NCI-H446 (cell line): ENCODE data around the gene MBTD1.
"Not testable (repeated sequence)": the region's sequence is repeated elsewhere in the genome, so short reads cannot be mapped to it uniquely, and the experiment has no call there.

ENCODE experiments used
- DNase-seq, 2 experiments: peaks; one replicate each; lab custom pipeline; 2025; lab: John Stamatoyannopoulos, UW

MBTD1 gene

DNA sequence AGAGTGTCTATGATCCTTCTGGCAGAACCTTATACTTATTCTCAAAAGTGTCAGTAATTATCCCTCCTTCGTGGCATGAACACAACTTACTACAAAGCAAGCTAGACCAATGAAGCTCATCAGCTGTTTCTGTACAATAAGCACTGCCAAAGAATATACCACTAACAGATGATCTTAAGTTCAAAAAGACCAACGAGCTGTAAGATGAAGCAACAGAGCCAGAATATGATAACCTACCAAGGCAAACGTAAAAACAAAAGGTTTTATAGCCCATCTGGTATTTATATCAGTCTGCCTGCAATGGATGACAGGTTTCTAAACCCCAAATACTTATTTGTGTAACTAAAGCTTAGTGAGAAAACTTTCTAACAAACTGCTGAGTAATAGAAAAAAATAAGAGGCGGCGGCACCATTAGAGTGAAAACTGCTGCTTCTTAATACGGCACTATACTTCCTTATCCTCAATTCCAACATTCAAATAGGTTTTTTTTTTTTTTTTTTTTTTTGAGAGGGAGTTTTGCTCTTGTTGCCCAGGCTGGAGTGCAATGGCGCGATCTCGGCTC lies 71.5 kb downstream of the MBTD1 start:
- no peak for DNase-seq

DNA sequence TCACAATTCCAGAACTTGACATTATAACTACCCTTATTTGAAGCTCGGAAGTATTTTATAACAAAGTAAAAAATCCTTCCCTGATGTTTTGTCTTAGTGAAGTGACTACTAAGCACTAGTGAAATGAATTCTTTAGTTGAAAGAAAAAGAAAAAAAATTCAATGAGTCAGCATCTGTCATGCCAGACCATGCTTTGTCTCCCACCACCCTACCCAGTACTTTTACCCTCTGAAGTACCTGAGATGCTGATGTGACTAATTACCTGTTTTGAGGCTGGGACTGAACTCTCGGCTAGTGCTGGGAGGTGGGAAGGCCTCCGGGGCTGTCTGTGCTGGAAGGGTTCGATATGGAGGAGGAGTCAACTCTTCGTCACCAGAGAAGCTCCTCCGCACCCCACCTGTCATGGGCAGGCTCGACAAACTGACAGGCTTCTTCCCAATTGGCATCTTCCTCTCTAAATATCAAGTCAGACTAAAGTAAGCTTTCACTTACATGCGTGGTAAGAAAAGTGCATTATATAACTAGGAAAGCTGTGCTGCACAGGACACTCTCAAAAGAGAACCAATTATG lies 74.0 kb downstream of the MBTD1 start:
- DNase-seq = no peak

DNA sequence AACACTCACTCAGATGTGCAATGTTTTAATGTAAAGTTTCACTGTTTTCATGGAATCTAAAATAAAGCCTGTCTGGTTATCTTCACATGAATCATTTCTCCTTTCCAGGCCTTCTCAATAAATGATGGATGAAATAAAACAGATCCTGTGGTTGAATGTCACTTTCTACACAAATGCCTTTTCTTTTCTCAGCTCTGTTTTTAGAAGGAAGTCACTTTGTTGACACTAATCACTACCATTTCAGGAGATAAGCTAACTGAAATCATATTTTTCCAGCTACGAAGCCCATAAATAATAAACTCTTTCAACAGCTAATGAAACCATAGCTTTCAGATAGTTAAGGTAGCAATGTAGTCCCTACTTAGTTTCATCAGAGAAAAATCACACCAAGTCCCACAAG lies 75.7 kb downstream of the MBTD1 start:
- DNase-seq = no peak

DNA sequence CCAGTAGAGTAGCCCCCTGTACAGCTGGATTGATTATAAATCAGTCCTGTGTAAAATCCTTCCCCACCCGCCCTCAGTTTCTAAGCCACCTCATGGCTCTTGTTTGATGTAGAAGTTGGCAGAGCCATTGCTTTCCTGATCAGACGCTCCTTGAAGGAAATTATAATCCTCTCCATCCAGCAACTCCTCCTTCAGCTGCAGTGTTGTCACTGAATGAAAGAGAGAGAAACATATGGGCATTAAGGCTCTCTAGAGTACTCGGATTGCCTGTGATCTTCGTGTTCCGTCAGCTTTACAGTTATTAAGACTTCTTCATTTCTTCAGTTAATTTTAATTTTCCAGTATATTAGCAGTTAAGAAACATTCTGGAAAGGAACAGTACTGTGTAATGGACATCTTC lies 79.4 kb downstream of the MBTD1 start:
- DNase-seq = no peak

DNA sequence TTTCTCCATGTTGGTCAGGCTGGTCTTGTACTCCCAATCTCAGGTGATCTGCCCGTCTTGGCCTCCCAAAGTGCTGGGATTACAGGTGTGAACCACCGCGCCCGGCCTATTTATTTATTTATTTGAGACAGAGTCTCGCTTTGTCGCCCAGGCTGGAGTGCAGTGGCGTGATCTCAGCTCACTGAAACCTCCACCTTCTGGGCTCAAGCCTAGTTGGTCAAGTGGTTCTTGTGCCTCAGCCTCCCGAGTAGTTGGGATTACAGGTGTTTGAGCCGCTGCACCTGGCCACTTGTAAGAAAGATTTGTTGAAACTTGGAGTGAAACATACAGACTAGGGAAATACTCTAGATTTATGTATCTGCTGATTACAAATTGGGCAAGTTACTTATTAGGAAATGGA lies 87.8 kb downstream of the MBTD1 start:
- not testable (repeated sequence) for DNase-seq

DNA sequence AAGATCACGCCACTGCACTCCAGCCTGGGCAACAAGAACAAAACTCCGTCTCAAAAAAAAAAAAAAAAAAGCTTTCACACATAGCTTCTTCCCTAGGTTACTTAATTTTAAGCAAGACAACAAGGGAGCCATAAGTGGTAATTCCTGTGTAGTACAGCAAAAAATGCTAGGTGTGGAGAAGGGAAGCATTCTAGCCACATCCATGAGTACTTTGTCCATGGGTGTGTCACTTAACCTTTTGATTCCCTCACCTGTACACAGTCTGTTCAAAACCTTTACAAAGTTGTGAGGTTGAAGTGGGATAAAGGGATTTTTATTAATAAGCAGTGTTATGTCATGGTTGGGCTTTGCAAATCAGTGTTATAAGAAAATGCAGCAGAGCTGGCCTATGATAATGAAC lies 89.1 kb downstream of the MBTD1 start:
- no peak for DNase-seq

DNA sequence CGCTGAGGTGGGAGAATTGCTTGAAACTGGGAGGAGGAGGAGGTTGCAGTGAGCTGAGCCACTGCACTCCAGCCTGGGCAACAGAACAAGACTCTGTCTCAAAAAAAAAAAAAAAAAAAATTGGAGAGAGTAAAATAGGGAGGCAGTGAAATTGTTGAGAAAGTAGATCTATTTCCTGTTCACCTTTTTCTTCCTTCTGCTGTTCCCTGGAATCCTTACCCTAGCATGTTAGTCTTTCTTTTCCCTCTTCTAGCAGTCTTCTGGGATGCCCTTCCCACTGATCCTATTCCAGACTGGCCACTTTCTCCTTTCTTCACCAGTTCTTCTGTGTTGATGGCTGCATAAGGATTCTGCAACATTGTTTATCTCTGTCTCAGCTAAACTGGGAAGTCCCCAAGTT lies 90.5 kb downstream of the MBTD1 start:
- no peak for DNase-seq

DNA sequence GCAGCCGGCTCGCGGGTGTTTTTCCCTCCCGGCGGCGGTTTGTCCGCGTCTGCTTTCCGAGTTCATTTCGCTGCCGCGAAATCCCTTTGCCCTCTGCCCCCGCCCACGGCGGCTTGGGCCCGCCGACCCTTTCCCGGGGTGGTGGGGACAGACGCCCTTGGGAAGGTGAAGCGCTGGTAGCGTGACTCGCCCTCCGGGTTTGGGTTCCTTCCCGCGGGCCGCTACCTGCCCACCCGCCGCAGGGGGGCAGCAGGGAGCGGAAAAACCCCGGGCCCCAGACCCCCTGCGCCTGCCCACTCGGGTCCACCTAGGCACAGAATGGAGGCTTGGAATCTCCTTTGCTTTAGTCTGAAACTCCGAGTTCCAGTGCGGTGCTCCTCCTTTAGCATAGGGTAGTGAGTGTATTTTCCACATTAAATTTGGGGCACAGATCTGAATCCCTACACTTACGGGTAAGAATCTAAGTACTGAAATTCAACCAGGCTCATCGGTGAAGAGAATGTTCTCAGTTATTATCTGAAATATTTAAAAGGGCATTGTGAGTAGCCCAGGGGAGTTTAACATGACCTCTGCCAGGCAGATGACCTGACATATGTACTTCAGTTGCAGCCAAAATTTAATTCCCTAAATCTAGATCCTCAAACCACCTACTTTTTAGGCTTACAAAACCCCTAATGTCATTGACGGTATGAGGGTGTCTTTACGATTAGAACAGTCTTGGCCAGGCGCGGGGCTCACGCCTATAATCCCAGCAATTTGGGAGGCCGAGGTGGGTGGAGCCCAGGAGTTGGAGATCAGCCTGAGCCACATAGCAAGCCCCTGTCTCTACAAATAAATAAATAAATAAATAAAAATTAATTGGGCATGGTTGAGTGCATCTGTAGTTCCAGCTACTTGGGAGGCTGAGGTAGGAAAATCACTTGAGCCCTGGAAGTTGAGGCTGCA lies 92.6 kb downstream of the MBTD1 start:
- DNase-seq = peak in 1 of 2 experiments; percentile 61

DNA sequence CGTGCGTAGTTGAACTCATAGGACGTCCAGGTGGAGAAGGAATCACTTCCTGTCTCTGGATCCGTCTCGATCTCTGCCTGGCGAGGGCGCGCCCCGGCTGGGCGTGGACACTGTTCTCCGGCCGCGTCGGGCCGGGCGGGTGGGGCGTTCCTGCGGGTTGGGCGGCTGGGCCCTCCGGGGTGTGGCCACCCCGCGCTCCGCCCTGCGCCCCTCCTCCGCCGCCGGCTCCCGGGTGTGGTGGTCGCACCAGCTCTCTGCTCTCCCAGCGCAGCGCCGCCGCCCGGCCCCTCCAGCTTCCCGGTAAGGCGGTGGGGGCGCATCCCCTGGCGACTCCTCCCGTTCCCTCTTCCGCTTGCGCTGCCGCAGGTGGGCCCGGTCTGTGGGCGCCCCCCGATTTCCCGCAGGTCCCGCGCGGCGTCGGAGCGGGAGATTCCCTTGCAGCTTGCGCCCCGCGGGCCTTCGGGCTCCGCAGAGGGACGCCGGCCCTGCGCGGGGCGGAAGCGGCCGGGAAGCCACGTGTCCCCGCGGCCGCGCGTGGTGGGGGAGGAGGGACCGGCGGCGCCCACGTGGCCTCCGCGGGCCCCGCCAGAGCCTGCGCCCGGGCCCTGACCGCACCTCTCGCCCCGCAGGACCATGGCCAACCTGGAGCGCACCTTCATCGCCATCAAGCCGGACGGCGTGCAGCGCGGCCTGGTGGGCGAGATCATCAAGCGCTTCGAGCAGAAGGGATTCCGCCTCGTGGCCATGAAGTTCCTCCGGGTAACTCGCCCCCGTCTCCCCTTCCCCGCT lies 93.5 kb downstream of the MBTD1 start, which contains the start of gene NME2:
TSS of gene NME2 (plus strand) at position 214 of the 789 bp plus-strand sequence. CDS start at position 634, 420 bp downstream.
- DNase-seq = peak; percentile 57 to 85

DNA sequence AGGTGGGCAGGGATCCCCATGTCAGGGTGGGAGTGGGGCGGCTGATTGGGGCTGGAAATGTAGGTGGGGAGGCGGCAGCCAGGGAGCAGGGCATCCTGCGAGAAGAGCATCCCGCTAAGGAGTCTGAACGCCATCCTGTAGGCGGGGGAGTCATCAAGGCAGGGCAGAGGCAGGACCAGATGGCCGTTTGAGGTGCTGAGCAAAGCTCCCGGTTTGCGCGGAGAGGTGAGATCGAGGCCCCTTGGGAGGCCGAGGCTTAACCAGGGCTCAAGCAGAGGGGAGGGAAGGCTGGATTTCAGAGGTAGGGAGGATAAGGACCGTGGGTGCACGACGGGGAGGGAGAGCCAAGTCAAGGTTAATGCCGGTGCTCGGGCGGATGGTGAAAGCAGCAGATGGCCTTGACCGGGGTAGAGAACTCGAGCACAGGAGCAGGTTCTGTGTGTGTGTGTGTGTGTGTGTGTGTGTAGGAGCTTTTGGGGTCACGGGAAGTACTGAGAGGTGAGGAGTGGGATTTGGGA lies 94.1 kb downstream of the MBTD1 start:
- DNase-seq = peak in 1 of 2 experiments; percentile 21

DNA sequence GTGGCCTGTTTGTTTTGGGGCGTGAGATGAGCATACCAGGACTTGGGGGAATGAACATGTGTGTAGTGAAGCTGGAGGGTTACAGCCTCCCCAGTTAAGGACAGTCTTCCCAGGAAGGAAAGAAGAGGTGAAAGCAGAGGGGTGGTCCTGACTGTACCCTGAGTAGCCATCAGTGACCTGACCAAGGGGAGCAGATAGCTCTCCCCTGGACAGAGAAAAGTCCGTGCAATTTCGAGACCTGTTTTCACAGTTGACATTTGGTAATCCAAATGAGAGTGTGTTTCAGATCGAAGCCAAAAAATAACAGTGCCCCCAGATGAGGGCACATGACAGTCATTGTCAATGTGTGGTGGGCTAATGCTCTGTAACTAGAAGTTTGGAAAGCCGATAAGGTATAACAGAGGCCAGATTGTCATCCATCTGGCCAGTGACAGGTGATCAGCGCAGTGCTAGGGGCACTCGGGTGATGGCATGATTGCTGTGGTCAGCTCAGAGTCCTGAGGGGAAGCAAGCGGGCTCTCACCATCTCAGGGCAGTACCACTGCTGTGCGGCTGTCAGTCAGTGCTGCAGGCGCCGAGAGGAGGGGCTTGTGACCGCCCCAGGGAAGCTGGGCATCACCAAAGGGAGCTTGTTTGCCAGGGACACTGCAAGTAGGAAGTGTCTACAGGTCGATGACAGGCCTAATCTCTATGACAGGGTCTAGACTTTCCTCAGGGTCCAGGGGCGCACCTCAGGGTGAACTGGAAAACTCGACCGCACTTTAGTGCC lies 94.8 kb downstream of the MBTD1 start:
- no peak for DNase-seq

DNA sequence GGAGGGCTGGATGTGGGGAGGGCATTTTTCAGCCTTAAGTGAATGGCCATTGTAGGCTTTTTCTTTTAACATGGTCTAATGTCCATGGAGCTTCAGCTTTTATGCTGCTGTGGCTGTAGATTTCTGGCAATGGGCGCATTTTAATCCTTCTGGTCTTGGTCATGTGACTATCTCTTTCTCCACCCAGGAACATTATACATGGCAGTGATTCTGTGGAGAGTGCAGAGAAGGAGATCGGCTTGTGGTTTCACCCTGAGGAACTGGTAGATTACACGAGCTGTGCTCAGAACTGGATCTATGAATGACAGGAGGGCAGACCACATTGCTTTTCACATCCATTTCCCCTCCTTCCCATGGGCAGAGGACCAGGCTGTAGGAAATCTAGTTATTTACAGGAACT lies 98.3 kb downstream of the MBTD1 start:
- no peak for DNase-seq

DNA sequence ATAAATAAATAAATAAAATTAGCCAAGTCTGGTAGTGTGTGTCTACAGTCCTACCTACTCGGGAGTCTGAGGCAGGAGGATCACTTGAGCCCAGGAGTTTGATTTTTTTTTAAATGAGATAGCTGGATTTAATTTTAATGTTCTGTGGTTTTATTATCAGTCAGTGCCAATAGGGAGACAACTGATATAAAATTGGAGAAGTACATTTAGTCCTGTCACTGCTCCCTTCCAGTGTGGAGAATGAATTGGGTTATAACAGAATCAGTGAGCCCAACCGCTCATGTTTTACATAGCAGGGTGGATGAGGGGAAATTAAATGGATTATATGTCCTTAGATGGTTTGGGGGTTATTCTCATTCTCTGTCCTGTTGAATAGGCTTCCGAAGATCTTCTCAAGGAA lies 100.2 kb downstream of the MBTD1 start:
- DNase-seq = no peak

DNA sequence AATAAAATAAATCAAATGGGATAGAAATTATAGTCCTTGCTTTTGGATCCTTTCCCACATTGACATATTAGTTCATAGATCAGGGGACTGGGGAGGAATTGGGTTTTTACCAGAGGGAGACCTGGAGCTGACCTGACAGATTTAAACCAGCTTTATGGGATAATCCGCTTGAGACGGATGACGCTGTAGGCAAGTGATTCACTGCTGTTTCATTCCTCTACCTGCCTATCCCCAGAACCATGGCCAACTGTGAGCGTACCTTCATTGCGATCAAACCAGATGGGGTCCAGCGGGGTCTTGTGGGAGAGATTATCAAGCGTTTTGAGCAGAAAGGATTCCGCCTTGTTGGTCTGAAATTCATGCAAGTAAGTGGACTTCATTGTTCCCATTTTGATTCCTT lies 104.4 kb downstream of the MBTD1 start:
- DNase-seq = no peak

DNA sequence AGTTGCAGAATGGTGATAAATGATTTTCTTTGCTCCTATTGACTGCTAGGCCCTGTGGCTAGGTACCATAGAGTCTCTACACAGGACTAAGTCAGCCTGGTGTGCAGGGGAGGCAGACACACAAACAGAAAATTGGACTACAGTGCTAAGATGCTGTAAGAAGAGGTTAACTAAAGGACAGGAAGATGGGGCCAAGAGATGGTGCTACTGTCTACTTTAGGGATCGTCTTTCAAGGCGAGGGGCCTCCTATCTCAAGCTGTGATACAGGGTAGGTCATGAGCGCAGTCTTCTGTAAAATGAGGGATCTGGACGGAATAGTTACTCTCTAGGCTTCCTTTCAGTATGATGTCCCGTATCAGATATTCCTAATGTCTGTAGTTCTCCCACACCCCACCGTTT lies 105.7 kb downstream of the MBTD1 start:
- no peak for DNase-seq

DNA sequence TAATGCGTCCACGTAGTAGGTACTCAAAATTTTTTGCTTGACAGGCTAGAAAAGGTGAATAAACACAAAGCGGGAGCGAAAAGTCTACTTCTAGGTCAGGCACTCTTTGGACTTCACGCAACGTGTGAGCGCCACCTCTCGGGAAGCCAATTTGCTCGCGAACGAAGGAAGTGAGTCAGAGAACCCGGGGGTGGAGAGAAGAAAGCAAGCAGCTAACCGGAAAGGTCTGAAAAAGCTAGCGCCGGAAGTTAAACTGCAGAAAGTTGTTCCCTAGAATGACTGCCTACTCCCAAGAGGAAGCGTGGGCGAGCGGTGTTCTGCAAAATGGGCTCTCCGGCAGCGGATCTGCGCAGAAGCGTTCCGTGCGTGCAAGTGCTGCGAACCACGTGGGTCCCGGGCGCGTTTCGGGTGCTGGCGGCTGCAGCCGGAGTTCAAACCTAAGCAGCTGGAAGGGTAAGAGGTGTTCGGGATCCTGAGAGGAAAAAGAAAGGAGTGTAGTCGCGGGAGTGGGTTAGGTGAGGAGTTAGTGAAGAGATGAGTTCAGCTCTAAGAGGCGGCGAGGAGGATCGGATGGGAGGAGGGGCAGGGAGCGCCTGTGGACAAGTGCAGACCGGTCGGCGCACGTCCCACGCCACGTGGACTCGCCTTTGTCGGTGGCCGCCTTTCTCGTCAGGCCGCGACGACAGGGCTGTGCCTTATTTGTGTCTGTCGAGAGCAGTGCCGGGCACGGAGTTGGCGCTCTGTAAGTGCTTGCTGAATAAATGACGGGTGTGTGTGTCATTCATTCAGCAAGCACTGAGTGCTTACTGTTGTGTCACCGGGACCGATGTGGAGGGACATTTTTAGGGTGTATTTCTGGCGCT lies 106.4 kb downstream of the MBTD1 start, which contains the start of gene NME1:
TSS of gene NME1 (plus strand) at position 350 of the 863 bp plus-strand sequence. CDS start 2,096 bp downstream, outside the sequence.
- DNase-seq = peak; percentile 94 to 99

DNA sequence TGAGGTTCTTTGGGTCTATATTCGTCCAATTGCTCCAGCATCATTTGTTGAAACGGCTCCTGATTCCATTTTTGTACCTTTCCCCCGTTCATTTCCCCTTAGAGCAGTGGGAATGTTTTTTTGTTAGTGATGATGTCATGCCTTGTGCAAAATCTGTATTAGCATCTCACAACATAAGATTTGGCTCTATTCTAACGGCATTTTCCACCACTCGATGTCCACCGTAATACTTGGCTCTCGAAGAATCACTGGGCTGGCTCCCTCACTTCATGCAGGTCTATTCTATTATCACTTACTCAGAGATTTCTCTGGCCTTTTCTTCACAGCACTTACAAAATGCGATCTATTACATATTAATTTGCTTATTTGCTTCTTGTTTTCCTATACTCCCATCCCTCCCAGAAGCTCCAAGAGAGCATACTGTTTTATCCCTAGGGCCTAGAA lies 107.1 kb downstream of the MBTD1 start:
- no peak for DNase-seq

DNA sequence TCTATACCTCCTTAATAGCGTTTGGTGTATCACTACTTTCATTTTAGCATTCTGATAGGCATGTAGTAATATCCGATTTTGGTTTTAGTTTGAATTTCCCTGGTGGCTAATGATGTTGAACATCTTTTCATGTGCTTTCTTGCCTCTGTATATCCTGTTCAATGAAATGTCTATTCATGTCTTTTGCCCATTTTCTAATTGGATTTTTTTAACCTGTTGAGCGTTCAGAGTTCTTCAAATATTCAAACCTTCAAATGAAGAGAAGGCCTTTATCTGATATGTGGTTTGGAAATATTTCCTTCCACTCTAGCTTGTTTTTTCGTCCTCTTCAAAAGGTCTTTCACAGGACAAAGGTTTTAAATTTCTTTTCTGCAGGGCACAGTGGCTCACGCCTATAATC lies 108.9 kb downstream of the MBTD1 start:
- DNase-seq = no peak

DNA sequence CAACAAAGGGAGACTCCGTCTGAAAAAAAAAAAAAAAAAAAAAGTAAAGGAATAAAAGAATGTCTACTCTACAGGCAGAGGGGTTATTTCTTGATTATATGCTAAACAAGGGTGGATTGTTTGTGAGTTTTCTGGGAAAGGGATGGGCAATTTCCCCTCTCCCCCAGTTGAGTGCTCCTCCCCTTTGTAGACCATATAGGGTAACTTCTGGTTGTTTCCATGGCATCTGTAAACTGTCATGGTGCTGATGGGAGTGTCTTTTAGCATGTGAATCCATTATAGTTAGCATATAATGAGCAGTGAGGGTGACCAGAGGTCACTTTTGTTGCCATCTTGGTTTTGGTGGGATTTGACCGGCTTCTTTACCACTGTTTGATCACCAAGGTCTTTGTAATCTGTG lies 110.7 kb downstream of the MBTD1 start:
- no peak for DNase-seq

DNA sequence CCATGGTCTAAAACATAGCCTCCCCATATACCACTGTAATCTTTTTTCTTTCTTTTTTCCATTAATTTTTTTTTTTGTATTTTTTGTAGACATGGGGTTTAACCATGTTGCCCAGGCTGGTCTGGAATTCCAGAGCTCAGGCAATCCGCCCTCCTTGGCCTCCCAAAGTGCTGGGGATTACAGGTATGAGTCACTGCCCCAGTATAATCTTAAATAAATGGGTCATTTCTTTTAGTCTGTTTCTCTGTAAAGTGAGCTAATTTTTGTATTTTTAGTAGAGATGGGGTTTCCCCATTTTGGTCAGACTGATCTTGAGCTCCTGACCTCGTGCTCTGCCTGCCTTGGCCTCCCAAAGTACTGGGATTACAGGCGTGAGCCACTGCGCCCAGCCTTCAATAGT lies 112.2 kb downstream of the MBTD1 start:
- DNase-seq = no peak
